Measurements from ENCODE around the gene STT3B.

- TF ChIP-seq, protein P1, sequence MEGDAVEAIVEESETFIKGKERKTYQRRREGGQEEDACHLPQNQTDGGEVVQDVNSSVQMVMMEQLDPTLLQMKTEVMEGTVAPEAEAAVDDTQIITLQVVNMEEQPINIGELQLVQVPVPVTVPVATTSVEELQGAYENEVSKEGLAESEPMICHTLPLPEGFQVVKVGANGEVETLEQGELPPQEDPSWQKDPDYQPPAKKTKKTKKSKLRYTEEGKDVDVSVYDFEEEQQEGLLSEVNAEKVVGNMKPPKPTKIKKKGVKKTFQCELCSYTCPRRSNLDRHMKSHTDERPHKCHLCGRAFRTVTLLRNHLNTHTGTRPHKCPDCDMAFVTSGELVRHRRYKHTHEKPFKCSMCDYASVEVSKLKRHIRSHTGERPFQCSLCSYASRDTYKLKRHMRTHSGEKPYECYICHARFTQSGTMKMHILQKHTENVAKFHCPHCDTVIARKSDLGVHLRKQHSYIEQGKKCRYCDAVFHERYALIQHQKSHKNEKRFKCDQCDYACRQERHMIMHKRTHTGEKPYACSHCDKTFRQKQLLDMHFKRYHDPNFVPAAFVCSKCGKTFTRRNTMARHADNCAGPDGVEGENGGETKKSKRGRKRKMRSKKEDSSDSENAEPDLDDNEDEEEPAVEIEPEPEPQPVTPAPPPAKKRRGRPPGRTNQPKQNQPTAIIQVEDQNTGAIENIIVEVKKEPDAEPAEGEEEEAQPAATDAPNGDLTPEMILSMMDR (conservative IDR thresholded peaks at IDR 0.05; ENCODE audit: low read depth, low read length) = no peak
- TF ChIP-seq EZH2phosphoT487 (IDR thresholded peaks at IDR 0.05; ENCODE audit: borderline replicate concordance, low read length) = no peak
Observed at GRCh38 chr3:31645256-31645655, 112.5 kb downstream of the STT3B start.
